CD14-positive monocyte (primary cell): ENCODE results near the gene GALNT18. TPM values are rescaled to one million over a fixed set of nuclear protein-coding genes. Genes with fewer than 3 reads are reported as not detected.

ENCODE experiments used
- DNase-seq, 3 donors: peaks; one replicate each; pipeline ENCODE4 v3.0.0-alpha.2; 2011 to 2022
- H2AFZ ChIP-seq: 2 replicates; pipeline ENCODE4 v1.6.0; 2012; ENCODE audit warnings: mild to moderate bottlenecking, low read depth, low read length, inconsistent platforms; ENCODE audit not compliant: insufficient read depth, poor library complexity, severe bottlenecking
- H3K27ac ChIP-seq, 2 donors: 1 replicate in 1 of 2; 2 replicates in 1 of 2; pipeline ENCODE4 v1.5.1; 2012 to 2013; ENCODE audit warnings: low read length in 2 of 2, control low read depth in 1 of 2, inconsistent platforms in 1 of 2, low read depth in 1 of 2, mild to moderate bottlenecking in 1 of 2
- H3K27me3 ChIP-seq, 2 donors: one replicate each; pipeline versions ENCODE4 v1.6.0 to v1.6.1; 2011 to 2013; ENCODE audit warnings: low read length in 2 of 2; ENCODE audit not compliant: control insufficient read depth in 2 of 2, insufficient read depth in 2 of 2
- H3K36me3 ChIP-seq, 2 donors: replicated peaks in 1 of 2; 1 replicate in 1 of 2; 2 replicates in 1 of 2; pipeline versions ENCODE4 v1.5.1 to v1.6.1; 2012 to 2013; ENCODE audit warnings: low read length in 2 of 2, control low read depth in 1 of 2, inconsistent platforms in 1 of 2, mild to moderate bottlenecking in 1 of 2; ENCODE audit not compliant: insufficient read depth in 2 of 2, control insufficient read depth in 1 of 2
- H3K4me1 ChIP-seq, 2 donors: 1 replicate in 1 of 2; 2 replicates in 1 of 2; pipeline versions ENCODE4 v1.5.1 to v1.6.1; 2012 to 2013; ENCODE audit warnings: low read length in 2 of 2, control low read depth in 1 of 2, inconsistent platforms in 1 of 2, mild to moderate bottlenecking in 1 of 2, moderate library complexity in 1 of 2; ENCODE audit not compliant: insufficient read depth in 2 of 2, control insufficient read depth in 1 of 2
- H3K4me2 ChIP-seq: replicated peaks from 2 replicates; pipeline ENCODE3; 2012; ENCODE audit warnings: low read length, moderate library complexity, mild to moderate bottlenecking; ENCODE audit not compliant: poor library complexity, severe bottlenecking; ENCODE audit errors: extremely low read depth
- H3K4me3 ChIP-seq, 3 experiments: fragments of 200-600 bp in 1 of 3; sonication (generic) in 1 of 3; replicated peaks in 1 of 3; 1 replicate in 2 of 3; 2 replicates in 1 of 3; pipeline ENCODE4 v1.5.1; 2011 to 2013; ENCODE audit warnings: low read length in 3 of 3, mild to moderate bottlenecking in 3 of 3, control low read depth in 2 of 3, low read depth in 2 of 3, inconsistent platforms in 1 of 3, moderate library complexity in 1 of 3
- H3K79me2 ChIP-seq: 2 replicates; pipeline ENCODE4 v1.6.0; 2012; ENCODE audit warnings: mild to moderate bottlenecking, control low read depth, inconsistent platforms, low read length, moderate library complexity; ENCODE audit not compliant: insufficient read depth
- H3K9ac ChIP-seq: 2 replicates; pipeline ENCODE4 v1.6.0; 2017; ENCODE audit warnings: low read length, mild to moderate bottlenecking; ENCODE audit not compliant: insufficient read depth, poor library complexity, severe bottlenecking
- H3K9me3 ChIP-seq, 2 donors: replicated peaks in 1 of 2; 1 replicate in 1 of 2; 2 replicates in 1 of 2; pipeline versions ENCODE4 v1.5.1 to v1.6.1; 2012 to 2013; ENCODE audit warnings: low read length in 2 of 2, control low read depth in 1 of 2; ENCODE audit not compliant: control insufficient read depth in 1 of 2, insufficient read depth in 1 of 2
- H4K20me1 ChIP-seq: 2 replicates; pipeline ENCODE4 v1.6.0; 2012; ENCODE audit warnings: mild to moderate bottlenecking, low read length, control low read depth, moderate library complexity; ENCODE audit not compliant: insufficient read depth
- H3K27ac Mint-ChIP-seq, 7 donors: one replicate each; pipeline ENCODE4 v1.8.0; 2020; ENCODE audit warnings: mild to moderate bottlenecking in 7 of 7, mixed read lengths in 7 of 7, moderate library complexity in 6 of 7, inconsistent platforms in 2 of 7
- H3K27me3 Mint-ChIP-seq, 3 donors: one replicate each; pipeline ENCODE4 v1.8.0; 2021 to 2022; ENCODE audit warnings: low read depth in 3 of 3, mild to moderate bottlenecking in 3 of 3, mixed read lengths in 3 of 3, moderate library complexity in 3 of 3, inconsistent platforms in 1 of 3
- H3K36me3 Mint-ChIP-seq, 2 donors: one replicate each; pipeline ENCODE4 v1.8.0; 2020; ENCODE audit warnings: mixed read lengths in 2 of 2, inconsistent platforms in 1 of 2, mild to moderate bottlenecking in 1 of 2
- H3K4me1 Mint-ChIP-seq: one replicate; pipeline ENCODE4 v1.8.0; 2020; ENCODE audit warnings: mild to moderate bottlenecking, mixed read lengths
- H3K4me3 Mint-ChIP-seq, 2 donors: one replicate each; pipeline ENCODE4 v1.8.0; 2020; ENCODE audit warnings: mild to moderate bottlenecking in 2 of 2, mixed read lengths in 2 of 2, moderate library complexity in 1 of 2
- H3K9me3 Mint-ChIP-seq, 7 donors: one replicate each; pipeline ENCODE4 v1.8.0; 2020 to 2022; ENCODE audit warnings: mixed read lengths in 7 of 7, mild to moderate bottlenecking in 6 of 7, moderate library complexity in 6 of 7, inconsistent platforms in 2 of 7
- CTCF ChIP-seq: fragments of 200-600 bp; IDR thresholded peaks from one replicate; pipeline ENCODE4 v1.8.0; 2022; ENCODE audit warnings: antibody characterized with exemption, mild to moderate bottlenecking
- WGBS: methylation state at CpG from one replicate; pipeline ENCODE4 v1.1.5; 2013; ENCODE audit warnings: missing lambda C conversion rate; ENCODE audit not compliant: insufficient coverage; 5-methylcytosine and 5-hydroxymethylcytosine counted together
- intact Hi-C, 2 donors: fragments of 100-400 bp; cut with micrococcal nuclease; formaldehyde crosslinking; loops; one replicate each; pipeline versions ENCODE4 v1.15.0 to v1.15.1; 2023
- polyA plus RNA-seq, 3 donors: library from polyadenylated mRNA; depleted of rRNA in 1 of 3; unstranded in 2 of 3; stranded (reverse) in 1 of 3; fragments of 300-500 nt in 2 of 3; fragments of >200 nt in 1 of 3; fragmentation: Illumina TruSeq in 2 of 3; gene quantifications; 1 replicate in 2 of 3; 2 replicates in 1 of 3; pipeline ENCODE4 v1.2.3, GENCODE V29; 2012 to 2021

The GALNT18 gene
- polyA plus RNA-seq, 3 donors, result not detected

GRCh38 chr11:11454671-11455223, 167.1 kb downstream of the GALNT18 start:
- Histone ChIP-seq H3K36me3 (no peaks in the 10 kb centered on the region), H3K4me3 (no peak overlapping the region), H4K20me1 (no peaks in the 10 kb centered on the region), H3K9me3 (no peaks in the 10 kb centered on the region), H2AFZ (no peak overlapping the region), H3K9ac (no peak overlapping the region), H3K27me3 (no peaks in the 10 kb centered on the region), H3K4me2 (no peak overlapping the region), H3K27ac (no peak overlapping the region), H3K4me1 (no peaks in the 10 kb centered on the region), H3K79me2 (no peaks in the 10 kb centered on the region)
- Mint-ChIP-seq H3K4me3 (no peak overlapping the region), H3K27me3 (peaks cover 4 to 13% (median 12%) of the 10 kb centered on the region in 3 donors), H3K27ac (no peak overlapping the region), H3K4me1 (no peaks in the 10 kb centered on the region), H3K36me3 (no peaks in the 10 kb centered on the region), H3K9me3 (no peaks in the 10 kb centered on the region)
- WGBS, result 86% methylated on average over 2 of the region's 3 CpGs
- intact Hi-C loops, result no loop called here
- DNase-seq, result no peak
- no peak for TF ChIP-seq CTCF

GRCh38 chr11:11451501-11452005, 170.3 kb downstream of the GALNT18 start:
- no peak overlapping the region for H3K27ac ChIP-seq
- H2AFZ ChIP-seq, result no peak overlapping the region
- Mint-ChIP-seq H3K36me3 (no peaks in the 10 kb centered on the region), H3K4me1 (no peaks in the 10 kb centered on the region), H3K4me3 (no peak overlapping the region), H3K27me3 (peaks cover 7 to 20% (median 10%) of the 10 kb centered on the region in 3 donors), H3K9me3 (peaks cover 0 to 5% (median 0%) of the 10 kb centered on the region in 7 donors), H3K27ac (no peak overlapping the region)
- no CpG with 5 or more reads among the region's 4 CpGs for WGBS
- H3K9me3 ChIP-seq, result no peaks in the 10 kb centered on the region
- H3K9ac ChIP-seq, result no peak overlapping the region
- no peaks in the 10 kb centered on the region for H3K27me3 ChIP-seq
- H3K4me3 ChIP-seq, result no peak overlapping the region
- H3K36me3 ChIP-seq, result no peaks in the 10 kb centered on the region
- TF ChIP-seq CTCF, result no peak
- no peak for DNase-seq
- no peaks in the 10 kb centered on the region for H4K20me1 ChIP-seq
- H3K4me1 ChIP-seq, result no peaks in the 10 kb centered on the region
- no peak overlapping the region for H3K4me2 ChIP-seq
- H3K79me2 ChIP-seq, result no peaks in the 10 kb centered on the region
- intact Hi-C loops, result no loop called here
